Right lobe of liver (tissue), 4 donors: ENCODE measurements around the gene LRP5.
A peak's percentile ranks its signal among the peaks of the same experiment; 100 is the strongest.

ENCODE experiments used
- CTCF ChIP-seq, 4 donors: fragments of 200-600 bp in 3 of 4; fragments of 450-650 bp in 1 of 4; IDR thresholded peaks; one replicate each; pipeline versions ENCODE4 v1.5.1 to v1.8.0; 2016 to 2022; ENCODE audit warnings: antibody characterized with exemption in 4 of 4, mild to moderate bottlenecking in 2 of 4
- POLR2A ChIP-seq: fragments of 450-650 bp; IDR thresholded peaks from one replicate; pipeline ENCODE4 v1.6.1; 2017; ENCODE audit warnings: antibody characterized with exemption, mild to moderate bottlenecking
- donor health status: DM: no; HTN: no; CAD: no.
- donor health status: DM: no; HTN: no; CAD: no.
- donor health status: DM: no; HTN: yes; CAD: no.

DNA sequence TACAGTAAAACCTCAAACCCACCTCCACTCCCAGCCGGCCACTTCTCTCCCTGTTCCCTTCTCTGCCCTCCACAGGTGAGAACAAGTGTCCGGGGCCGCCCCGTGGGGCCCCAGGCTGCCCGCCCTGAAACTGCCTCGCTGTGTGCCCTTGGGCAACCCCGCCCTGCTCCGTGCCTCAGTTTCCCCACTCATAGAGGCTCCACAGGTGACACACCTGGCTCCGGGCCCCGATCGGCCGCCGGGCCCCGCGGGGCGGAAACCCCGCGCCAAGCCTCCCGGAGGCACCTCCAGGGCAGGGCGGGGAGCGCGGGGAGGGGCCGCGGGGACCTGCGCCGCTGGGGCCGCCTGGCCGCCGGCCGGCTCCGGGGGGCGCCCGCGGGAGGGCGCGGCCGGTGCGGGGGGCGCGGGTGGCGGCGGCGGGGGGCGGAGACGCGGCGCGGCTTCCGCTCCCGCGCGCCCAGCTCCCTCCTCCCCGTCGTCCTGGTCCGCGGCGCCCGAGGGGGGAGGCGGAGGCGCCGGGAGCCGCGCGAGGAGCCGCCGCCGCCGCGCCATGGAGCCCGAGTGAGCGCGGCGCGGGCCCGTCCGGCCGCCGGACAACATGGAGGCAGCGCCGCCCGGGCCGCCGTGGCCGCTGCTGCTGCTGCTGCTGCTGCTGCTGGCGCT is at the start of gene LRP5:
- TF ChIP-seq CTCF (IDR thresholded peaks at IDR 0.05) = no peak
- peak; percentile 56 for TF ChIP-seq POLR2A
